Neural cell (in vitro differentiated cells): Measurements from ENCODE around the gene PAEP. TPM values are rescaled to one million over a fixed set of nuclear protein-coding genes. Genes with fewer than 3 reads are reported as not detected.

Experiments used
- H2AFZ ChIP-seq: fragments of 200-600, 300-800 bp; sonication (generic), shearing (Covaris generic); 2 replicates; pipeline ENCODE4 v1.6.0; 2014; ENCODE audit warnings: low read depth, mild to moderate bottlenecking, antibody characterized with exemption, low read length, moderate library complexity
- H3F3A ChIP-seq: fragments of 200-600 bp; shearing (Covaris generic); 2 replicates; pipeline ENCODE4 v1.6.1; 2016; ENCODE audit warnings: mild to moderate bottlenecking, moderate library complexity, mixed read lengths, antibody characterized with exemption, low read length; ENCODE audit not compliant: insufficient read depth, poor library complexity, severe bottlenecking
- H3K27ac ChIP-seq: fragments of 200-600, 300-800 bp; sonication (generic), shearing (Covaris generic); 2 replicates; pipeline ENCODE4 v1.5.1; 2014; ENCODE audit warnings: mild to moderate bottlenecking, low read length, moderate library complexity
- H3K27me3 ChIP-seq: fragments of 300-800, 200-600 bp; sonication (generic), shearing (Covaris generic); 2 replicates; pipeline ENCODE4 v1.6.0; 2014; ENCODE audit warnings: mild to moderate bottlenecking, low read depth, low read length, moderate library complexity; ENCODE audit not compliant: insufficient read depth
- H3K36me3 ChIP-seq: fragments of 300-800, 200-600 bp; sonication (generic), shearing (Covaris generic); 2 replicates; pipeline ENCODE4 v1.5.1; 2014; ENCODE audit warnings: mild to moderate bottlenecking, antibody characterized with exemption, low read length, moderate library complexity; ENCODE audit not compliant: insufficient read depth
- H3K4me2 ChIP-seq: fragments of 300-800, 200-600 bp; sonication (generic), shearing (Covaris generic); 2 replicates; pipeline ENCODE4 v1.6.0; 2014; ENCODE audit warnings: mild to moderate bottlenecking, low read length
- H3K4me3 ChIP-seq: fragments of 300-800, 200-600 bp; sonication (generic), shearing (Covaris generic); 2 replicates; pipeline ENCODE4 v1.5.1; 2014; ENCODE audit warnings: mild to moderate bottlenecking, low read length, moderate library complexity
- H3K79me2 ChIP-seq: fragments of 200-600 bp; shearing (Covaris generic); replicated peaks from 2 replicates; pipeline ENCODE4 v1.6.0; 2014; ENCODE audit warnings: mild to moderate bottlenecking, low read length, moderate library complexity; ENCODE audit not compliant: insufficient read depth
- H3K9ac ChIP-seq: fragments of 300-800, 200-600 bp; sonication (generic), shearing (Covaris generic); 2 replicates; pipeline ENCODE4 v1.6.1; 2016; ENCODE audit warnings: mild to moderate bottlenecking, low read length, mixed read lengths
- H3K9me2 ChIP-seq: fragments of 200-600 bp; shearing (Covaris generic); 2 replicates; pipeline ENCODE4 v1.6.1; 2016; ENCODE audit warnings: mild to moderate bottlenecking, low read length, mixed read lengths; ENCODE audit not compliant: insufficient read depth
- H3K9me3 ChIP-seq: fragments of 200-600, 300-800 bp; sonication (generic), shearing (Covaris generic); 2 replicates; pipeline ENCODE4 v1.6.1; 2016; ENCODE audit warnings: mild to moderate bottlenecking, mixed run types, low read length, moderate library complexity, mixed read lengths
- H4K20me1 ChIP-seq: fragments of 200-600 bp; shearing (Covaris generic); 2 replicates; pipeline ENCODE4 v1.6.1; 2016; ENCODE audit warnings: mild to moderate bottlenecking, mixed run types; ENCODE audit not compliant: insufficient read depth
- EP300 ChIP-seq: fragments of 450-650 bp; conservative IDR thresholded peaks from 2 replicates; pipeline ENCODE4 v1.6.1; 2014; ENCODE audit warnings: antibody characterized with exemption, mild to moderate bottlenecking, moderate library complexity; ENCODE audit not compliant: poor library complexity, severe bottlenecking
- EZH2 ChIP-seq: fragments of 200-600, 300-800 bp; shearing (Covaris generic), sonication (generic); IDR thresholded peaks from 2 replicates; pipeline ENCODE4 v1.6.1; 2014; ENCODE audit warnings: antibody characterized with exemption, low read length, borderline replicate concordance, mild to moderate bottlenecking; ENCODE audit not compliant: insufficient read depth, poor library complexity, severe bottlenecking
- MXI1 ChIP-seq: fragments of 450-650 bp; conservative IDR thresholded peaks from 2 replicates; pipeline ENCODE4 v1.6.1; 2014; ENCODE audit warnings: antibody characterized with exemption, mild to moderate bottlenecking; ENCODE audit not compliant: poor library complexity, severe bottlenecking
- POLR2AphosphoS5 ChIP-seq: IDR thresholded peaks from 2 replicates; pipeline ENCODE4 v1.6.1; 2012
- RAD21 ChIP-seq: fragments of 450-650 bp; conservative IDR thresholded peaks from 2 replicates; pipeline ENCODE4 v1.6.1; 2014; ENCODE audit warnings: antibody characterized with exemption, mild to moderate bottlenecking, moderate library complexity
- TAF1 ChIP-seq: IDR thresholded peaks from 2 replicates; pipeline ENCODE4 v1.6.1; 2012; ENCODE audit warnings: low read depth
- polyA plus RNA-seq: library from polyadenylated mRNA; depleted of rRNA; stranded (reverse); fragments of >200 nt; gene quantifications from 2 replicates; pipeline ENCODE4 v1.2.3, GENCODE V29; 2014
- TF ChIP-seq, protein P1 (sequence below): fragments of 450-650 bp; IDR thresholded peaks from 2 replicates; pipeline ENCODE4 v1.5.1; 2014; ENCODE audit warnings: antibody characterized with exemption, mild to moderate bottlenecking, moderate library complexity; ENCODE audit not compliant: poor library complexity, severe bottlenecking
- TF ChIP-seq, protein P2 (sequence below): IDR thresholded peaks from 2 replicates; pipeline ENCODE4 v1.6.1; 2012; ENCODE audit warnings: borderline replicate concordance

PAEP gene
- polyA plus RNA-seq, 1 donor from 2014 or later = not detected

DNA sequence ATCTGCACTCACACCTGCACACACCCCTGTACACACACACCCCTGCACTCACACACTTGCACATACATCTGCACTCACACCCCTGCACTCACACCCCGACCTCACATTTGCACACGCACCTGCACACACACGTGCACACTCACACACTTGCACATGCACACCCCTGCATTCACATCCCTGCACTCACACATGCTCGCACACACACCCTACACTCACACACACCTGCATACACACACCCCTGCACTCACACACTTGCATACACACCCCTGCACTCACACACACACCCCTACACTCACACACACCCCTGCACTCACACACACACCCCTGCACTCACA is 50.3 kb downstream of the PAEP start:
- no peaks in the 10 kb centered on the region for H4K20me1 ChIP-seq
- H3K27ac ChIP-seq = no peak overlapping the region
- H2AFZ ChIP-seq = no peak overlapping the region
- no peaks in the 10 kb centered on the region for H3K36me3 ChIP-seq
- H3K4me3 ChIP-seq = no peak overlapping the region
- no peaks in the 10 kb centered on the region for H3K27me3 ChIP-seq
- TF ChIP-seq POLR2AphosphoS5 (no peak), EP300 (no peak), EZH2 (no peak), TAF1 (no peak), MXI1 (no peak), RAD21 (no peak)
- TF ChIP-seq, protein P1, sequence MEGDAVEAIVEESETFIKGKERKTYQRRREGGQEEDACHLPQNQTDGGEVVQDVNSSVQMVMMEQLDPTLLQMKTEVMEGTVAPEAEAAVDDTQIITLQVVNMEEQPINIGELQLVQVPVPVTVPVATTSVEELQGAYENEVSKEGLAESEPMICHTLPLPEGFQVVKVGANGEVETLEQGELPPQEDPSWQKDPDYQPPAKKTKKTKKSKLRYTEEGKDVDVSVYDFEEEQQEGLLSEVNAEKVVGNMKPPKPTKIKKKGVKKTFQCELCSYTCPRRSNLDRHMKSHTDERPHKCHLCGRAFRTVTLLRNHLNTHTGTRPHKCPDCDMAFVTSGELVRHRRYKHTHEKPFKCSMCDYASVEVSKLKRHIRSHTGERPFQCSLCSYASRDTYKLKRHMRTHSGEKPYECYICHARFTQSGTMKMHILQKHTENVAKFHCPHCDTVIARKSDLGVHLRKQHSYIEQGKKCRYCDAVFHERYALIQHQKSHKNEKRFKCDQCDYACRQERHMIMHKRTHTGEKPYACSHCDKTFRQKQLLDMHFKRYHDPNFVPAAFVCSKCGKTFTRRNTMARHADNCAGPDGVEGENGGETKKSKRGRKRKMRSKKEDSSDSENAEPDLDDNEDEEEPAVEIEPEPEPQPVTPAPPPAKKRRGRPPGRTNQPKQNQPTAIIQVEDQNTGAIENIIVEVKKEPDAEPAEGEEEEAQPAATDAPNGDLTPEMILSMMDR = no peak
- TF ChIP-seq, protein P2, sequence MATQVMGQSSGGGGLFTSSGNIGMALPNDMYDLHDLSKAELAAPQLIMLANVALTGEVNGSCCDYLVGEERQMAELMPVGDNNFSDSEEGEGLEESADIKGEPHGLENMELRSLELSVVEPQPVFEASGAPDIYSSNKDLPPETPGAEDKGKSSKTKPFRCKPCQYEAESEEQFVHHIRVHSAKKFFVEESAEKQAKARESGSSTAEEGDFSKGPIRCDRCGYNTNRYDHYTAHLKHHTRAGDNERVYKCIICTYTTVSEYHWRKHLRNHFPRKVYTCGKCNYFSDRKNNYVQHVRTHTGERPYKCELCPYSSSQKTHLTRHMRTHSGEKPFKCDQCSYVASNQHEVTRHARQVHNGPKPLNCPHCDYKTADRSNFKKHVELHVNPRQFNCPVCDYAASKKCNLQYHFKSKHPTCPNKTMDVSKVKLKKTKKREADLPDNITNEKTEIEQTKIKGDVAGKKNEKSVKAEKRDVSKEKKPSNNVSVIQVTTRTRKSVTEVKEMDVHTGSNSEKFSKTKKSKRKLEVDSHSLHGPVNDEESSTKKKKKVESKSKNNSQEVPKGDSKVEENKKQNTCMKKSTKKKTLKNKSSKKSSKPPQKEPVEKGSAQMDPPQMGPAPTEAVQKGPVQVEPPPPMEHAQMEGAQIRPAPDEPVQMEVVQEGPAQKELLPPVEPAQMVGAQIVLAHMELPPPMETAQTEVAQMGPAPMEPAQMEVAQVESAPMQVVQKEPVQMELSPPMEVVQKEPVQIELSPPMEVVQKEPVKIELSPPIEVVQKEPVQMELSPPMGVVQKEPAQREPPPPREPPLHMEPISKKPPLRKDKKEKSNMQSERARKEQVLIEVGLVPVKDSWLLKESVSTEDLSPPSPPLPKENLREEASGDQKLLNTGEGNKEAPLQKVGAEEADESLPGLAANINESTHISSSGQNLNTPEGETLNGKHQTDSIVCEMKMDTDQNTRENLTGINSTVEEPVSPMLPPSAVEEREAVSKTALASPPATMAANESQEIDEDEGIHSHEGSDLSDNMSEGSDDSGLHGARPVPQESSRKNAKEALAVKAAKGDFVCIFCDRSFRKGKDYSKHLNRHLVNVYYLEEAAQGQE = no peak
- no peaks in the 10 kb centered on the region for H3K9me3 ChIP-seq
- H3K4me2 ChIP-seq = no peak overlapping the region
- H3K79me2 ChIP-seq = no peaks in the 10 kb centered on the region
- no peak overlapping the region for H3K9ac ChIP-seq
- H3K9me2 ChIP-seq = no peaks in the 10 kb centered on the region
- no peaks in the 10 kb centered on the region for H3F3A ChIP-seq

DNA sequence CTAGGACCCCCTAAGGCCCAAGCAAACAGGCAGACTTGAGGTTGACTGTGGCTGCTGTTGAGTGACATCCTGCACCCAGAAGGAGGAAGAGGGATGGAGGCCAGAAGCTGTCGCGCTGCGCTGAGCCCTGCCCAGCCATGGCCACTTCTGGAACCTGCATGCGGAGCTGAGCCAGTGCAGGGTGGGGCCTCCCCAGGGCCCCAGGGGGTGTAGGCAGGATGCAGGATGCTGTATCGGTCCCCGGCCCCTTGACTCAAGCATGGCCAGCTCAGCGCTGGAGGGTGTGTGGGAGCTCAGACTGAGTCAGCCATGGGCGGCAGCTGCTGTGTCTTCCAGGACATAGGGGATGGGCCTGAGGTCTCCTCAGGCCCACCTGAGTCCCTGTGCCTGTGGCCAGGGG is 50.9 kb downstream of the PAEP start:
- Histone ChIP-seq H3K27me3 (no peaks in the 10 kb centered on the region), H3K4me2 (no peak overlapping the region), H3K79me2 (no peaks in the 10 kb centered on the region), H3K9me3 (no peaks in the 10 kb centered on the region), H3K27ac (no peak overlapping the region), H3K36me3 (no peaks in the 10 kb centered on the region), H3K4me3 (no peak overlapping the region), H3K9ac (no peak overlapping the region), H4K20me1 (no peaks in the 10 kb centered on the region), H2AFZ (no peak overlapping the region), H3F3A (no peaks in the 10 kb centered on the region), H3K9me2 (no peaks in the 10 kb centered on the region)
- TF ChIP-seq, protein P2 = no peak
- TF ChIP-seq RAD21 = no peak
- TF ChIP-seq POLR2AphosphoS5 = no peak
- TF ChIP-seq MXI1 = no peak
